ENCODE measurements around the gene FOXP1.

FOXP1 gene

GRCh38 chr3:71307991-71308697 is 275.4 kb downstream of the FOXP1 start:
- peak; percentile 69 for DNase-seq (ENCODE audit: low spot score)

- peak; percentile 80 for DNase-seq (ENCODE audit: low spot score)
These were observed 278.0 kb downstream of the FOXP1 start for GRCh38 chr3:71305231-71306206.

- DNase-seq (ENCODE audit: low spot score), result peak; percentile 73
These were observed 278.8 kb downstream of the FOXP1 start for GRCh38 chr3:71304684-71305083.

DNA sequence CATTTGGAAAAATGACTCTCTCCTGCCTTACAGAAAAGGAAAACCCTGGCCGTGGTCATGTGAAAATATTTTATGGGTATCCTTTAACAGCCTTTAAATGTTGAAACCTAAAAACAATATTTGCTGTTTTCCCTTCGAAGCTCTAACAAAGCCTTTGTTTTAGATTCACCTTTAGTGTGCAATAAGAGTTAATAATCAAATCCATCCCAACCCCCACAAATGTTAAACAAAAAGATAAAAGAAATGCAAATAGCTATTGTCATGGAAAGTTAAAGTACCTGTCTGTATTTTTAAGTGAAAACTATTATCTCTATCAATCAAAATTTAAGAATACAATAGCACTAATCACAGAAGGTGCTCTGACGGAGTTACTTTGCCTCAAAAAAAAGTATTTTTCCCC is 279.3 kb downstream of the FOXP1 start:
- DNase-seq (ENCODE audit: low spot score), result no peak

GRCh38 chr3:71303627-71304200 is 279.8 kb downstream of the FOXP1 start:
- DNase-seq (ENCODE audit: low spot score), result peak; percentile 42

DNA sequence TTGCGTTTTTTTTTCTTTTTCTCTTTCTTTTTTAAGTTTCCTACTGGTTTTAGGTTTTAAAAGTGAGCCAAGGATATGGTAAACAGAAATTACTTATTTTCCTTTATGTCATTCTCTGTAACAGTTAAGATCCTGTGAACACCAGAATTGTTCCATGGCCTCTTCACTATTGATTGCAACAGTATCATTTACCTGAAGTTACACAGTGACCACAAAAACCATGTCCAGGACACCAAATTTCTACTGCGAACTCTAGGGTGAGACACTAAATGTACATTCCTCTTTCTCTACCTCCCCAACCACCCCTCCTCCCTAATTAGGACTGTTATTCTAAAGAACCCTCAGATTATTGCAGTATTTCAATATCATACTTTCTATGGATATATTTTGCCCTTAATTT is 280.9 kb downstream of the FOXP1 start:
- no peak for DNase-seq (ENCODE audit: low spot score)

DNA sequence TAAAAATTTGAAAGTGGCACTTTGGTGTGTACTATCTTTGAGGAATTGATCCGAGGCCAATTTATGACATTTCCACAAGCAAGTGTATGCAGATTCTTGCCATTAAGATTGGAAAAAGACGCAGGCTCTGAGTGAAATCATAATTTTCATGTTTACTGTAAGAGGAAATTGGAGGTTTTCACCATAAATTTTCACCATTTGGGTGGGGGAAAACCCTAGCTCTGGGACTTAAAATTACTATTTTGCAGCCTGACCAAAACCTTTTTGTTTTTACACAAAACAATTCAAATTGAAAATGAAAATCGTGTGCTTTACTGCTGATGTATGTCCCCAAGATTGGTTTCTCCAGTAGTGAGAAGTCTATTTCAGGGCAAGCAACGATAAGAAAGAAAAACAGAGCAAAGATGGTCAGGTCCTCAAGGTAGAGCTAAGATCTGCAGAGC is 282.6 kb downstream of the FOXP1 start:
- DNase-seq (ENCODE audit: low spot score), result no peak

GRCh38 chr3:71299160-71299559 is 284.4 kb downstream of the FOXP1 start:
- DNase-seq (ENCODE audit: low spot score), result no peak

- no peak for DNase-seq (ENCODE audit: low spot score)
These were observed 288.6 kb downstream of the FOXP1 start for GRCh38 chr3:71294919-71295318.

DNA sequence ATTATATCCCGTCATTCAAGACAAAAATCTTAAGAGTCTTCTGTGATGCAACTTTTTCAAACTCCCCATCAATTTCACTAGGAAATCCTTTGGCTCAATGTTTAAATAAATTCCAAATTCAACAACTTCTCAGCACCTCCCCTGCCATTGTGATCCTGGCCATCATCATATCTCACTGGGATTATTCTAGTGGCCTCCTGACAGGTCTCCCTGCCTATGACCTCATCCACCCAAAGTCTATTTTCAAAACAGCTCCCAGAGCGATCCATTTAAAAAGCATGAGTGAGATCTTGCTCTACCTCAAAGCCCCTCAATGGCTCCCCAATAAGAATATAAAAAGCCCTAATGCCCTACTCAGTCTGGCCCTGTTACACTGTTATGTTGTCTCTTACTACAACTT is 293.2 kb downstream of the FOXP1 start:
- DNase-seq (ENCODE audit: low spot score), result no peak

DNA sequence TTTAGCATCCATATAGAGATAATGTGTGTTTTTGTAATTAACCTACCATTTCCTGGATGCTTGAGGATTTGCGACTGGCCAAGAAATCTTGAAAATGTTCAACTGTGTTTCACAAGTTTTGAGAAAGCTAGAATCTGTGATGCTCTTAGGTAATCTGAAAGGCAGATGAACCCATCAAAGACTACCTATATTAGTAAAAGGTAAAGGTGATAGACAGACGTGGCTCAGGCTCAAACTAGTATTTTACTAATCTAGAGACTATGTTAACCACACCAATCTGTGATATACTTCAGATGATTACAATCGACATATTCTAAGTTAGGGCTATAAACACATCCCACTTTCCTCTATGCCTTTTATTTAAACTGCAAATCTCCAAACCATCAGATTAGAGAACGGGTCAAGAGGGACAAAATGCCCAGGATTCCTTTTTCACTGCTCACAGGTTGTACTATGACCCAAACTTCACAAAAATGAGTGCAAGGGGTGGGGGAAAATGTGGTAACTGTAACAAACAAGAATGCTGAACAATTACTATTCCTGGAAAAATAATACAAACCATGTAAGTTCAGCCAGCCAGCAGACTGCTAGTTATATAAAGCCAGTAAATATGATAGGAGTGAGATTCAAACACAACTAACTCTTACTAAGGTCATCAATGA is 295.1 kb downstream of the FOXP1 start:
- no peak for DNase-seq (ENCODE audit: low spot score)

DNA sequence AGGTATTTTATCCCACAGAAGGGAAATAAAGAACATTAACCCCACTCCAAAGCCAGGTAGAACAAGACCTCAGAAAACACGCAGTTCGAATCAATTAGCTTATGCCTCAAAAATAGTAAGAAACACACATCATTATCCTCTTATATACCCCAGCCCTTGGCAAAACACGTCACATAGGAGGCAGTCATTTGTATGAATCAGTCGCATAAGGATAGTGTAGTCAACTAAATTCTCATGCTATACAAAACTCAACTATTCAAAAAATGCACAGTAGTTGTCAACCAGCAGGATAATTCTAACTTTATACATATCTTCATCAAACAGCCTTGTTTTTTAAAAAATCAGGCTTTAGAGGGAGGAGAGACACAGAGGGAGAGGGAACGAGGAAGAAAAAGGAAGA is 298.4 kb downstream of the FOXP1 start:
- no peak for DNase-seq (ENCODE audit: low spot score)

DNA sequence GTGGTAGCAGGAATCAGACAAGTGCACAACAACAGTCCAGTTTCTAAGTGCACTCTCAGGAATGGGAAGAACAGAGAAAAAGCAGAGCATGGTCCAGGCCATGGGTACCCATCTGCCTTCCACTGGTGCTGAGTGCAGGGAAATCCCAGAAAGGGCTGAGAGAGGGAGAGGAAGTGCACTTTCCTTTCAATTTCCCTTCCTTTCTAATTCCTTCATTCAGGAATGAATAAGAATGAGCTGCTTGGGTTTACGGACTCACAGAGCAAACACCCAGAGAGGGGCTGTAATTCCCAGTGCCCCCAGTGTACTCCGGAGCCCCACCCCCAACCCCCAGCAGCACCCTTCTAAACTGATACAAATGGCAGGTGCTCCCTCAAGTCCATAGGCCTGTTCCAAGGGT is 300.6 kb downstream of the FOXP1 start:
- DNase-seq (ENCODE audit: low spot score), result no peak

DNA sequence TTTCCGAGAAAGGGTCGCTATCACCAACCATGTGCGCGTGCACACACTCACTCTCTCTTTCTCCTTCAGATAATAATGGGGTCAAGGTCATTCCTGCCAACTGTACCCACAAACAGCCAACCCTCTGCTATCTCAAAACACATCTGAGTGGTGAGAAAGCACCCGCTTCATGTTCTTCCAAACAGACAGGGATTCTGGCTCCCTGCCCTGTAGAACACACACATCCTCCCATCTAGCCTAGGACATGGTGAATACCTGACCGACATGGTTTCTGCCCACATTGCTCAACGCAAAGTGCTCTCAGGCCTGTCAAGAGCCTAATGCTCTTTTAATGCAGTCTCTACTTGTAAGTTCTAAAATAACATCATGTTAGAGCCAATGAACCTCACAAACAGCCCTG is 302.2 kb downstream of the FOXP1 start:
- DNase-seq (ENCODE audit: low spot score), result no peak

GRCh38 chr3:71277341-71277740 is 306.2 kb downstream of the FOXP1 start:
- no peak for DNase-seq (ENCODE audit: low spot score)

- no peak for DNase-seq (ENCODE audit: low spot score)
These were observed 307.0 kb downstream of the FOXP1 start for GRCh38 chr3:71276531-71276930.

DNA sequence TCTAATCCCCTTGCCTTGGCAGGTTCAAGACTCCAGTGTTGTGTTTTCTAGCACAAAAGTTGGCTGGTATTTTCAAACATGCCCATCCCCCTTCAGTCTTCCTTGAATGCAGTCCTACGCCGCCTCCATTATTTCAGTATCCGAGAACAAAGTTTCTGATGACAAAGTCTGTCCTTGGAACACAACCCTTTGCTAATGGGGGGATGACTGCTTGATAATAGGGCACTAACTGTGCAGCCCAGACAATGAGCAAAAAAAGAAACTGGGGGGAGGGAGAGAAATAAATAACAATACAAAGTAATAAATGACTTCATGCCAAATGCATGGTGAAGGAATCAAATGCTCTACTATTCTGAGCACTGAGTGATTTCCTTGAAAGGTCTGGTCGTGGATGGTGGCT is 310.1 kb downstream of the FOXP1 start:
- no peak for DNase-seq (ENCODE audit: low spot score)

DNA sequence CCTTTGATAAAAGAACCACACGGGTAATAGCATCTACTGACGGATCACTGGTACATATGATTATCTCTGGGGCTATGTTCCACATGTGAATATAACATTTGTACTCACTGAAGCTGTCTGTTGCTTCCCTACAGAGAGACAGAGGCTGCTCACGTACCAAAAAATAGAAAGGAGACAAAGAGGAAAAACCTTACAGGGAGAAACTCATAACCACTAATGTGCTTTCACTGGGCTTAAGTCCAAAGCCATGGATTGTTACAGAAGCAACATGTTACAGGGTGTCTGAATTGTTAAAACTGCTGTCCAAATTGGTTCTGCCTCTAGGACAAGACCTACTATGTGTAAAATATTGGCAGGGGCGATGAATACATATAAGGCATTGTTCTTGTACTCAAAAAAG is 311.9 kb downstream of the FOXP1 start:
- DNase-seq (ENCODE audit: low spot score), result no peak

- no peak for DNase-seq (ENCODE audit: low spot score)
These were observed 313.6 kb downstream of the FOXP1 start for GRCh38 chr3:71269906-71270305.

- no peak for DNase-seq (ENCODE audit: low spot score)
These were observed 315.0 kb downstream of the FOXP1 start for GRCh38 chr3:71268462-71268999.

DNA sequence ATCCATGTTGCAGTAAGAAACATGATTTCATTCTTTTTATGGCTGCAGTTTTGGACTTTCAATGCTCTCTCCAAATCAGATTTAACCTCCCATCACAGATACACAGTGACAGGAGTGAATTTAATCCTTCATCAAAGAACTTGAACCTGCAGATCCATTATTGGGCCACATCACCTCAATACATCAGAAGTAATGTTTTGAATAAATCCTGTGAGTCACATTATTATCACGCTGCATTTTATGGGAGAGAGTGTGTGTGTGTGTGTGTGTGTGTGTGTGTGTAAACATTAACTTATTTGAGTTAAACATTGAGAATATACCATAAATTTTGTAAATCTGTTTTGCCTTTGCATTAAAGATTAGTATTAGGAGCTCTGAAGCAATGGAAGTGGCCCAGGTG is 316.7 kb downstream of the FOXP1 start:
- no peak for DNase-seq (ENCODE audit: low spot score)

DNA sequence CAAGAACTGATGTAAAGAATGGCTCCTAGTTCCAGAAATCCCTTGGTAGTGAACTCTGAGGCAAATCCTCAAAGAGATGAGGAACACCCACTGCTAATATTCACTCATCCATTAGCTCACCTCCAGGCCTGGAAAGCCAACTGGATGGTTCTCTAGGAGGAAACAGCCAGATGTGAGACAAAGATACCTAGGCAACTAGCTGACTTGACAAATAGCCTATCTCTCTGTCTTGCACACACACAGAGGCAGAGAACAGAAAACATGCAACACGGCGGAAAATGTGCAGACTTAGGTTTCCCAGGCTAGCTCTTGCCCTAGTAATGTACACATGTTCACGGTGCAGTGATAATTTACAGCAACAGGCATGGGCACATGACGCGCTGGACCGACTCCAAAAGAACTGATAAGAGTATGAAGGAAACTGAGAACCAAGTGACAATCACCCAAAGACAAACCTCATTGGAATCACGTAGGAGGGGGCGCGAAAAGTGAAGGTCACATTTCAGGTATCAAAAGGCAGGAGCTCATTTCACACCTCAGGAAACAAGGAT is 318.1 kb downstream of the FOXP1 start:
- no peak for DNase-seq (ENCODE audit: low spot score)

Measured in globus pallidus (tissue), 1 donor.